K562 (cell line): ENCODE measurements around the gene BRICD5. TPM values are rescaled to one million over a fixed set of nuclear protein-coding genes. Genes with fewer than 3 reads are reported as not detected.

Experiments used
- ATAC-seq: fragments of 200-7000 bp; cut with Tn5 transposase; 3 replicates; pipeline ENCODE4 v1.9.1; 2020; ENCODE audit warnings: moderate library complexity
- BruUV-seq: library from RNA; stranded (reverse); fragments of 400-500 nt; replicated peaks from 2 replicates; lab custom pipeline; 2021; lab: Mats Ljungman, UMichigan
- CTCF ChIA-PET: fragments of 300-600 bp; formaldehyde crosslinking; extraction: SDS; loops from one replicate; lab custom pipeline; 2021; ENCODE audit warnings: low intra/inter-chr PET ratio; lab: Yijun Ruan, JAX
- POLR2A ChIA-PET: fragments of 300-600, 350-650 bp; sonication (Branson Sonifier 250); formaldehyde crosslinking; extraction: SDS; loops from one replicate; lab custom pipeline; 2021; ENCODE audit warnings: antibody characterized with exemption, inconsistent platforms; lab: Yijun Ruan, JAX
- DNase-seq, 4 experiments: peaks; one replicate each; pipeline versions ENCODE4 v3.0.0 to v3.0.0-alpha.2; 2011 to 2018; ENCODE audit warnings: low spot score in 3 of 4, mixed read lengths in 3 of 4; ENCODE audit errors: extremely low read depth in 1 of 4
- FAIRE-seq: peaks from 2 replicates; lab custom pipeline; 2011; peaks lifted over from hg19 to GRCh38; lab: Jason Lieb, UNC
- H2AFZ ChIP-seq: 2 replicates; pipeline ENCODE4 v1.6.0; 2011; ENCODE audit warnings: low read depth, low read length, control low read depth, inconsistent platforms
- H3K27ac ChIP-seq: fragments of 200-600 bp; 3 replicates; pipeline ENCODE4 v1.8.0; 2011; ENCODE audit warnings: low read depth, mild to moderate bottlenecking, control low read depth, inconsistent platforms, low read length, moderate library complexity, mixed read lengths; ENCODE audit errors: extremely low read depth
- H3K27me3 ChIP-seq, 2 experiments: fragments of 300-600 bp in 1 of 2; 2 replicates in 1 of 2; 3 replicates in 1 of 2; pipeline versions ENCODE4 v1.6.0 to v1.8.0; 2011; ENCODE audit warnings: inconsistent platforms in 2 of 2, low read length in 2 of 2, mild to moderate bottlenecking in 1 of 2, mixed read lengths in 1 of 2, moderate library complexity in 1 of 2; ENCODE audit not compliant: control insufficient read depth in 2 of 2, insufficient read depth in 2 of 2
- H3K36me3 ChIP-seq: fragments of 300-600 bp; 3 replicates; pipeline ENCODE4 v1.8.0; 2011; ENCODE audit warnings: mild to moderate bottlenecking, low read length, inconsistent platforms; ENCODE audit not compliant: control insufficient read depth, insufficient read depth
- H3K4me1 ChIP-seq, 2 experiments: fragments of 200-600 bp in 1 of 2; replicated peaks in 1 of 2; 2 replicates in 1 of 2; 3 replicates in 1 of 2; pipeline versions ENCODE4 v1.5.1 to v1.8.0; 2011; ENCODE audit warnings: inconsistent platforms in 2 of 2, low read length in 2 of 2, mild to moderate bottlenecking in 1 of 2, mixed read lengths in 1 of 2, moderate library complexity in 1 of 2; ENCODE audit not compliant: control insufficient read depth in 2 of 2, insufficient read depth in 2 of 2
- H3K4me2 ChIP-seq: 2 replicates; pipeline ENCODE4 v1.6.1; 2011; ENCODE audit warnings: low read length, control low read depth, inconsistent platforms, mixed read lengths; ENCODE audit not compliant: insufficient read depth
- H3K4me3 ChIP-seq: fragments of 200-600 bp; sonication (generic), shearing (Covaris generic); 2 replicates; pipeline ENCODE4 v1.5.1; 2016; ENCODE audit warnings: control low read depth, inconsistent platforms
- H3K79me2 ChIP-seq: fragments of 200-600 bp; 3 replicates; pipeline ENCODE4 v1.8.0; 2011; ENCODE audit warnings: low read length, inconsistent platforms; ENCODE audit not compliant: control insufficient read depth, insufficient read depth
- H3K9ac ChIP-seq, 2 experiments: 2 replicates each; pipeline versions ENCODE4 v1.6.0 to v1.6.1; 2011; ENCODE audit warnings: low read depth in 2 of 2, low read length in 2 of 2, control low read depth in 1 of 2, inconsistent platforms in 1 of 2, mild to moderate bottlenecking in 1 of 2, mixed read lengths in 1 of 2; ENCODE audit not compliant: insufficient read depth in 1 of 2
- H3K9me1 ChIP-seq: one replicate; pipeline ENCODE4 v1.6.0; 2011; ENCODE audit warnings: inconsistent platforms, mild to moderate bottlenecking, low read length, moderate library complexity; ENCODE audit not compliant: control insufficient read depth, insufficient read depth
- H3K9me3 ChIP-seq: replicated peaks from 2 replicates; pipeline ENCODE4 v1.5.1; 2011; ENCODE audit warnings: low read depth, low read length, inconsistent platforms; ENCODE audit not compliant: control insufficient read depth, insufficient read depth
- H4K20me1 ChIP-seq: replicated peaks from 2 replicates; pipeline ENCODE4 v1.6.1; 2011; ENCODE audit warnings: low read length, inconsistent platforms, mixed read lengths; ENCODE audit not compliant: control insufficient read depth, insufficient read depth
- BCL6 ChIP-seq: fragments of 250-450 bp; sonication (Bioruptor Pico); IDR thresholded peaks from 2 replicates; pipeline ENCODE4 v1.4.0; 2020
- CXXC5 ChIP-seq: fragments of 250-450 bp; sonication (Bioruptor Pico); IDR thresholded peaks from 2 replicates; pipeline ENCODE4 v1.8.0; 2022; ENCODE audit warnings: inconsistent platforms, mild to moderate bottlenecking, moderate library complexity
- FOXP4 ChIP-seq: sonication (generic); formaldehyde crosslinking; IDR thresholded peaks from 2 replicates; pipeline ENCODE4 v1.8.0; 2022; ENCODE audit warnings: mild to moderate bottlenecking, missing genetic modification reagents, borderline replicate concordance
- HBP1 ChIP-seq: fragments of 450-650 bp; formaldehyde crosslinking; IDR thresholded peaks from 2 replicates; pipeline ENCODE4 v1.4.0; 2022; ENCODE audit warnings: missing genetic modification characterization
- HDAC3 ChIP-seq: fragments of 450-650 bp; IDR thresholded peaks from 2 replicates; pipeline ENCODE4 v1.6.1; 2018; ENCODE audit warnings: borderline replicate concordance, mild to moderate bottlenecking, moderate library complexity; ENCODE audit not compliant: partially characterized antibody
- ID3 ChIP-seq, 2 experiments: fragments of 250-450 bp in 1 of 2; fragments of 450-650 bp in 1 of 2; sonication (Bioruptor Pico) in 1 of 2; IDR thresholded peaks; 2 replicates each; pipeline versions ENCODE4 v1.6.1 to v1.8.0; 2016 to 2021; ENCODE audit warnings: mild to moderate bottlenecking in 2 of 2, moderate library complexity in 2 of 2, missing compliant biosample characterization in 1 of 2, missing genetic modification characterization in 1 of 2
- KLF13 ChIP-seq: fragments of 450-650 bp; IDR thresholded peaks from 2 replicates; pipeline ENCODE4 v1.6.1; 2016; ENCODE audit warnings: missing genetic modification characterization, low read depth, mild to moderate bottlenecking, missing compliant biosample characterization, moderate library complexity, borderline replicate concordance
- MCM3 ChIP-seq: fragments of 450-650 bp; IDR thresholded peaks from 2 replicates; pipeline ENCODE4 v1.6.1; 2016
- NFIC ChIP-seq: fragments of 450-650 bp; IDR thresholded peaks from 2 replicates; pipeline ENCODE4 v1.6.1; 2017; ENCODE audit warnings: mild to moderate bottlenecking, inconsistent platforms
- POLR2AphosphoS5 ChIP-seq: IDR thresholded peaks from 2 replicates; pipeline ENCODE4 v1.6.1; 2011; ENCODE audit warnings: mild to moderate bottlenecking, low read depth, low read length, moderate library complexity; ENCODE audit not compliant: control insufficient read depth, insufficient read depth
- RNF2 ChIP-seq: sonication (generic); IDR thresholded peaks from 2 replicates; pipeline ENCODE4 v1.6.1; 2016
- TFAP4 ChIP-seq: sonication (generic); formaldehyde crosslinking; IDR thresholded peaks from 2 replicates; pipeline ENCODE4 v1.8.0; 2022; ENCODE audit warnings: missing genetic modification reagents, mild to moderate bottlenecking, moderate library complexity, borderline replicate concordance
- ZFP91 ChIP-seq: sonication (generic); formaldehyde crosslinking; IDR thresholded peaks from 2 replicates; pipeline ENCODE4 v1.8.0; 2022; ENCODE audit warnings: mild to moderate bottlenecking, missing genetic modification reagents
- ZNF124 ChIP-seq: sonication (generic); formaldehyde crosslinking; IDR thresholded peaks from 2 replicates; pipeline ENCODE4 v1.8.1; 2022; ENCODE audit warnings: missing genetic modification reagents
- ZNF165 ChIP-seq: fragments of 250-450 bp; sonication (Bioruptor Pico); IDR thresholded peaks from 2 replicates; pipeline ENCODE4 v1.4.0; 2020; ENCODE audit warnings: borderline replicate concordance
- WGBS: fragments of 100-300 bp; shearing (Covaris generic); methylation state at CpG from one replicate; pipeline ENCODE4 v1.1.6; 2016; ENCODE audit warnings: low coverage, mixed read lengths; ENCODE audit not compliant: insufficient coverage; ENCODE audit errors: missing lambda C conversion rate; 5-methylcytosine and 5-hydroxymethylcytosine counted together
- in situ Hi-C: fragments of 300-500 bp; cut with MboI; formaldehyde crosslinking; loops from 4 replicates; pipeline ENCODE4 v1.15.0; 2018; ENCODE audit warnings: inconsistent platforms, mixed read lengths
- intact Hi-C: fragments of 100-400 bp; cut with micrococcal nuclease; formaldehyde crosslinking; loops from 2 replicates; pipeline ENCODE4 v1.14.2; 2022
- polyA plus RNA-seq, 8 experiments: library from polyadenylated mRNA; depleted of rRNA in 4 of 8; stranded (reverse) in 5 of 8; unstranded in 3 of 8; fragments of >200 nt; fragmentation: Nextera tagmentation in 2 of 8; fragmentation: Illumina TruSeq in 1 of 8; extraction: Ambion mirVana in 2 of 8; extraction: Trizol in 1 of 8; gene quantifications; 2 replicates each; pipeline versions ENCODE4 v1.2.1 to v1.2.3, GENCODE V29; 2011 to 2014; ENCODE audit warnings: inconsistent platforms in 1 of 8, missing spikeins in 1 of 8
- total RNA-seq, 7 experiments: library from RNA; depleted of rRNA in 6 of 7; stranded (reverse); fragments of >200 nt in 6 of 7; fragmentation: Illumina TruSeq in 2 of 7; extraction: Trizol in 2 of 7; gene quantifications; 2 replicates each; pipeline versions ENCODE4 v1.2.1 to v1.2.3, GENCODE V29; 2011 to 2021; ENCODE audit warnings: low replicate concordance in 1 of 7

BRICD5 gene
- total and polyA plus RNA-seq, 9 of the 15 experiments (the other 6 are each of a cell fraction or from before 2014, with no cell fraction given) = 0.24 to 15.1 (median 2.4) TPM; not detected in 1

GRCh38 chr16:2175454-2175853 lies 35.2 kb downstream of the BRICD5 start:
- in situ Hi-C loops (no loop called here), intact Hi-C loops (no loop called here)
- no TSS peak for BruUV-seq
- ChIA-PET POLR2A (interaction anchor here (0.5 to 4.3 kb wide), 3 partner anchors 13 to 143 kb away, joined by 3 to 27 read pairs (median 5); partner anchors contain the start of gene TRAF7), CTCF (no interaction called here)
- Histone ChIP-seq H3K9me1 (no peaks in the 10 kb centered on the region), H3K27me3 (no peaks in the 10 kb centered on the region), H3K79me2 (no peaks in the 10 kb centered on the region), H3K36me3 (peaks cover 68% of the 10 kb centered on the region; the same call in 1 of the 3 replicates), H3K4me3 (no peak overlapping the region), H4K20me1 (no peaks in the 10 kb centered on the region; the same call in 1 of the 2 replicates), H3K27ac (no peak overlapping the region), H3K4me2 (no peak overlapping the region), H3K9ac (no peak overlapping the region; a peak in 1 of 4 replicates), H3K9me3 (no peaks in the 10 kb centered on the region), H2AFZ (no peak overlapping the region), H3K4me1 (peaks cover 0 to 65% of the 10 kb centered on the region in 2 experiments; a peak in 2 of 5 replicates)
- ATAC-seq (no peak), FAIRE-seq (no peak), DNase-seq (no peak)
- no peak for TF ChIP-seq POLR2AphosphoS5
- TF ChIP-seq NFIC = no peak
- TF ChIP-seq HDAC3 = no peak
- no peak for TF ChIP-seq HBP1 (CRISPR knock-in tag)
- TF ChIP-seq BCL6 = no peak
- no peak for TF ChIP-seq ZFP91 (CRISPR knock-in tag)
- TF ChIP-seq ID3 (CRISPR knock-in tag; IDR thresholded peaks at IDR 0.05) = no peak
- TF ChIP-seq ID3 (tag; IDR thresholded peaks at IDR 0.05) = no peak
- TF ChIP-seq CXXC5 = no peak
- no peak for TF ChIP-seq TFAP4 (CRISPR knock-in tag)
- no peak for TF ChIP-seq ZNF124
- TF ChIP-seq KLF13 (tag) = no peak
- no peak for TF ChIP-seq ZNF165 (CRISPR knock-in tag)
- no peak for TF ChIP-seq MCM3
- TF ChIP-seq FOXP4 (CRISPR knock-in tag) = no peak
- no peak for TF ChIP-seq RNF2
- 83% methylated on average over 8 of the region's 10 CpGs for WGBS
